Activated CD8-positive, alpha-beta memory T cell treated with anti-CD3 and anti-CD28 coated beads, Interleukin-2, amount 10 ng/mL, durations not matched to agents 7 days and 5 days (primary cell): ENCODE measurements around the gene CHFR. TPM values are rescaled to one million over a fixed set of nuclear protein-coding genes. Genes with fewer than 3 reads are reported as not detected.

Experiments
- ATAC-seq: fragments of 150-1000 bp; cut with Tn5 transposase; one replicate; pipeline ENCODE4 v1.10.0; 2021; ENCODE audit warnings: moderate library complexity
- CTCF ChIA-PET: fragments of 350-600 bp; sonication (Branson Sonifier 250); formaldehyde crosslinking; loops from one replicate; lab custom pipeline; 2021; ENCODE audit warnings: antibody characterized with exemption; lab: Charles Lee
- DNase-seq: peaks from one replicate; pipeline ENCODE4 v3.0.0-alpha.2; 2020
- H3K27ac Mint-ChIP-seq: one replicate; pipeline ENCODE4 v1.8.0; 2021; ENCODE audit warnings: mild to moderate bottlenecking, mixed read lengths
- H3K27me3 Mint-ChIP-seq: one replicate; pipeline ENCODE4 v1.8.0; 2021; ENCODE audit warnings: mixed read lengths
- H3K36me3 Mint-ChIP-seq: one replicate; pipeline ENCODE4 v1.8.0; 2021; ENCODE audit warnings: mild to moderate bottlenecking, mixed read lengths
- H3K4me1 Mint-ChIP-seq: one replicate; pipeline ENCODE4 v1.8.0; 2021; ENCODE audit warnings: mixed read lengths
- H3K4me3 Mint-ChIP-seq: one replicate; pipeline ENCODE4 v1.8.0; 2021; ENCODE audit warnings: mild to moderate bottlenecking, moderate library complexity, mixed read lengths
- H3K9me3 Mint-ChIP-seq: one replicate; pipeline ENCODE4 v1.8.0; 2022; ENCODE audit warnings: low read depth, mixed read lengths
- total RNA-seq, 2 experiments: library from RNA; stranded (reverse); gene quantifications; one replicate each; pipeline ENCODE4 v1.2.3, GENCODE V29; 2021

CHFR gene
- total RNA-seq, 2 experiments from 2014 or later: 87.7 to 89.7 TPM

DNA sequence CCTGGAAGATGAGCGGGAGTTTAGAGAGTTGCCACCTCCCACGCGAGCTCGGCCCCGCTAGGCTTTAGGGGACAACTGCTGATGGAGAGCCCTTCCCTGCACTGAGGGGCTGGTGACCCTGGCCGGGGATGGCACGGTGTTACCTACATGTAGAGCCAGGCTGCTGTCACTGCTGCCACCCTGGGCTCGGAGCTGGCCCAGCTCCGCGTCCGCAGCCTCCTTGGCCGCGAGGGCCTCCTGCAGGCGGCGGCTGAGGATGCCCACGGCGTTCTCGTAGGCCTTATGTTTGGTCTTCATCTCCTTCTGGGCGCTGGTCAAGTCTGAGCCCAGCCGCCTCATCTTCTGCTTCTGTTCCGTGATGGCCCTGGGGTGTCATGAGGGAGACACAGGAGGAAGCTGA, 101.2 kb downstream of the CHFR start:
- Mint-ChIP-seq H3K27ac (no peak overlapping the region), H3K4me3 (no peak overlapping the region), H3K36me3 (peaks cover 63% of the 10 kb centered on the region), H3K27me3 (no peaks in the 10 kb centered on the region), H3K4me1 (no peaks in the 10 kb centered on the region), H3K9me3 (no peaks in the 10 kb centered on the region)
- CTCF ChIA-PET: no interaction called here
- no peak for DNase-seq
- no peak for ATAC-seq

DNA sequence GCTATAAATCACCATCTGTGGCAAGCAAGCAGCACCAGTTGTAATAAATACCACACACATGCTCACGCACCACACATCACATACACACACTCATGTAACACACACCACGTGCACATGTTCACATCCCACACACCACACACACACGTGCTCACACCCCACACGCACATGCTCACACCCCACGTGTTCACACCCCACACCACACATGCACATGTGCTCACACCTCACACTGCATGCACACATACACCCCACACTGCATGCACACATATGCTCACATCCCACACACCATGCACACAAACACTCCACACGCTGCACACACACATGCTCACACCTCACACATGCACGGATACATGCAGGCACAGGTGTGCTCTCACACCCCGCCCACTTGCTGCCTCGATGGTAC, 102.8 kb downstream of the CHFR start:
- H3K9me3 Mint-ChIP-seq: no peaks in the 10 kb centered on the region
- H3K27me3 Mint-ChIP-seq: no peaks in the 10 kb centered on the region
- H3K36me3 Mint-ChIP-seq: peaks cover 64% of the 10 kb centered on the region
- CTCF ChIA-PET: no interaction called here
- no peak for ATAC-seq
- no peak for DNase-seq
- H3K4me1 Mint-ChIP-seq: no peaks in the 10 kb centered on the region
- H3K27ac Mint-ChIP-seq: no peak overlapping the region
- H3K4me3 Mint-ChIP-seq: no peak overlapping the region

DNA sequence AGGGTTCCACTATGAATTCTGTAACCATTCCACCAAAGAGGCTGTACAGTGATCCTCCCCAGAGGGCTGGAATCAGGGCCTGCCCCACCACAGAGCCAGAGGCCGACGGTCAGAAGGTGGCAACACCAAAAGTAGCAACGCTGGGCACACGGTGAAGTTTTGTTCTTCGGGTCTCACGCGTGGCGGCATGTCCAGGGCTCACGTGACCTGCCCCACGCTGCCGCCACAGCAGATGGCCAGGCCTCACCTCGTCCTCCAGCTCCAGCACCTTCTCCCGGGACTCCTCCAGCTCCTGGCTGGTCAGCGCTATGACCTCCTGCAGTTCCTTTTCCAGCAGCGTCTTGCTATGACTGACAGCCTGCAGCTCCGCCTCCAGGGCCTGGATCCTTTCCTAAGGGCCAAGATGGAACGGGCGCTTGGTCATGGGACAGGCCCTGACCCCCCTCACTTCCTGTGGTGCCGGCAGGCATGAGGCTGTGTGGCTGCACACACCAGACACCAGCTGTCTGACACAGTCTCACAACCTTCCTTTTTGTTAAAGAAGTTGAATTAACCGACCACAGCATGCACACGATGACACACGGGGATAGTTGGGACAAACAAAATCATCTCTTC, 103.4 kb downstream of the CHFR start:
- H3K27ac Mint-ChIP-seq: no peak overlapping the region
- ATAC-seq: no peak
- H3K4me1 Mint-ChIP-seq: no peaks in the 10 kb centered on the region
- no peak overlapping the region for H3K4me3 Mint-ChIP-seq
- peaks cover 60% of the 10 kb centered on the region for H3K36me3 Mint-ChIP-seq
- no peak for DNase-seq
- no peaks in the 10 kb centered on the region for H3K27me3 Mint-ChIP-seq
- CTCF ChIA-PET: no interaction called here
- H3K9me3 Mint-ChIP-seq: no peaks in the 10 kb centered on the region

Other genes with a start within 250 kb of the CHFR start
- gene POLE, start 200.3 kb downstream of the CHFR start, total RNA-seq: 100 to 1,000 TPM; 170 to 221 TPM
- 10 to 100 TPM; 23.3 to 26.0 TPM for gene PXMP2, start 200.0 kb downstream of the CHFR start, total RNA-seq
- 10 to 100 TPM; 59.6 to 70.1 TPM for gene PGAM5, start 176.8 kb downstream of the CHFR start, total RNA-seq
- gene ANKLE2, start 125.8 kb downstream of the CHFR start, total RNA-seq: 100 to 1,000 TPM; 105 to 106 TPM
- gene GOLGA3, start 58.7 kb downstream of the CHFR start, total RNA-seq: 10 to 100 TPM; 60.0 to 60.4 TPM
- gene ZNF605, start 68.7 kb upstream of the CHFR start, total RNA-seq: 10 to 100 TPM in 1 of 2 experiments, 1 to 10 TPM in 1; 8.9 to 10.0 TPM
- gene ZNF26, start 98.8 kb upstream of the CHFR start, total RNA-seq: 10 to 100 TPM; 14.6 to 22.1 TPM
- 10 to 100 TPM; 22.5 to 23.1 TPM for gene ZNF84, start 149.9 kb upstream of the CHFR start, total RNA-seq
- 10 to 100 TPM; 11.2 to 13.6 TPM for gene ZNF140, start 193.3 kb upstream of the CHFR start, total RNA-seq
- gene ZNF891, start 242.7 kb upstream of the CHFR start, total RNA-seq: 1 to 10 TPM; 2.0 to 2.3 TPM
- 1 to 10 TPM; 7.7 to 7.9 TPM for gene ZNF10, start 243.0 kb upstream of the CHFR start, total RNA-seq